ENCODE results near the gene LIMS2.

DNA sequence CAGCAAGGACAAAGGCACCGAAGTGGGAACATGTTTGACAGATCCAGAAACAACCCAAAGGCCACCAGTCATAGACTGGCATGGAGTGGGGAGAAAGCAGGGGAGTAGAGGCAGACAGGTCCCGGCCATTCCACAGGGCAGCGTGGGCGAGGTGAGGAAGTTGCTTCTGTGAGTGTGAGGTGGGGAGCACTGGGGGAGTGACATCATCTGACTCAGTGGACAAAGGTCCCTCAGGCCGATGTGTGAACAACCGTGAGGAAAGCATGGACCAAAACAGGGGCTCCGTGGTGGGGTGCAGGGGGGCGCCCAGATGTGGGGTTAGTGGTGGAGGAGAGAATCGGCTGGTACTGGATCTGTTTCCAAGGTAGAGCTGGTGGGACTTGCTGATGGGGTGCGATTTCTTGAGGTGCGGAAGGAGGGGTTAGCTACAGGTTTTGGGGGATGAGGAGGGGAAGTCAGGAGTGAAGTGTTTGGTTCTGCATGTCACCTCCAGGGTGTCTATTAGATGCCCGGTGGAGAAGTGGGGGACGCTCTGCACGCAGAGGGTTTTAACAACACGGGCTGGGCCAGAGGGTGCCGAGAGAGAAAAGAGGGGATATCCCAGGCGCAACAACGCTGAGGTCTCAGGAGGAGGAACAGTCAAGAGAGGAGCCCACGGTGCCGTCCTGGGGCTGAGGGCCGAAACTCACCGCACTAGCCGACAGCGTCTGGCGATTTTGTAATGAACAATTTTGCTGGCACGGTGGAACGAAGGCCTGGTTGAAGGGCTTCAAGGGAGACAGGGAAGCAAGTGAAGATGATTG is 23.4 kb upstream of the LIMS2 start:
- TF ChIP-seq, protein P1, sequence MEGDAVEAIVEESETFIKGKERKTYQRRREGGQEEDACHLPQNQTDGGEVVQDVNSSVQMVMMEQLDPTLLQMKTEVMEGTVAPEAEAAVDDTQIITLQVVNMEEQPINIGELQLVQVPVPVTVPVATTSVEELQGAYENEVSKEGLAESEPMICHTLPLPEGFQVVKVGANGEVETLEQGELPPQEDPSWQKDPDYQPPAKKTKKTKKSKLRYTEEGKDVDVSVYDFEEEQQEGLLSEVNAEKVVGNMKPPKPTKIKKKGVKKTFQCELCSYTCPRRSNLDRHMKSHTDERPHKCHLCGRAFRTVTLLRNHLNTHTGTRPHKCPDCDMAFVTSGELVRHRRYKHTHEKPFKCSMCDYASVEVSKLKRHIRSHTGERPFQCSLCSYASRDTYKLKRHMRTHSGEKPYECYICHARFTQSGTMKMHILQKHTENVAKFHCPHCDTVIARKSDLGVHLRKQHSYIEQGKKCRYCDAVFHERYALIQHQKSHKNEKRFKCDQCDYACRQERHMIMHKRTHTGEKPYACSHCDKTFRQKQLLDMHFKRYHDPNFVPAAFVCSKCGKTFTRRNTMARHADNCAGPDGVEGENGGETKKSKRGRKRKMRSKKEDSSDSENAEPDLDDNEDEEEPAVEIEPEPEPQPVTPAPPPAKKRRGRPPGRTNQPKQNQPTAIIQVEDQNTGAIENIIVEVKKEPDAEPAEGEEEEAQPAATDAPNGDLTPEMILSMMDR (IDR thresholded peaks at IDR 0.05): no peak
- no peak for TF ChIP-seq POLR2A (IDR thresholded peaks at IDR 0.05)

Measured in right lobe of liver (tissue), 4 donors.